ENCODE measurements around the gene NDUFB10. TPM values are rescaled to one million over a fixed set of nuclear protein-coding genes. Genes with fewer than 3 reads are reported as not detected.
A peak's percentile ranks its signal among the peaks of the same experiment; 100 is the strongest.

Gene NDUFB10
- total RNA-seq, 1 donor from 2014 or later: 153 TPM

DNA sequence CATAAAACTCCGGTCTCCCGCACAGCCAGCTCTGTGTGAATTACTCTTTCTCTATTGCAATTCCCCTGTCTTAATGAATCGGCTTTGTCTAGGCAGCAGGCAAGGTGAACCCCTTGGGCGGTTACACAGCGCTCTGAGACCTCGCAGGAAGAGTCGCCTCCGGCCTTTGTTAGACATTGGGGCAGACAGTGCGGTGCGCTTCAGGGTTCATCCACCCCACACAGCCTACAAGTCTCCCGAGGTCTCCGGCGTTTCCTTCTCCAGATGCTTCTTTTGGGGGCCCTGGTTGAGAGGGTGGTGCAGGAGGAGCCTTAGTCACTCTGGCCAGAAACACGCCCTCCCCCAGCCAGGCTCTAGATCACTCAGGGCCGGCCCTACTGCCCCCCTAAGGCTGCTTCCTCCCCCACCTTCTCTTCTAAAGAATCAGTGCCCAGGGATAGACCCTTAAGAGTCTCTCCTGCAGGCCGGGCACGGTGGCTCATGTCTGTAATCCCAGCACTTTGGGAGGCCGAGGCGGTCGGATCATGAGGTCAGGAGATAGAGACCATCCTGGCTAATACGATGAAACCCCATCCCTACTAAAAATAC lies 14.6 kb upstream of the NDUFB10 start:
- DNase-seq (ENCODE audit: low read depth) (no peak), FAIRE-seq (no peak)
- H3K36me3 Mint-ChIP-seq (ENCODE audit: low read depth, unreplicated experiment): no peaks in the 10 kb centered on the region
- peaks cover 16% of the 10 kb centered on the region for H3K79me2 ChIP-seq (ENCODE audit: insufficient read depth, low read length)
- H4K20me1 ChIP-seq (ENCODE audit: insufficient read depth, low read length): peaks cover 10% of the 10 kb centered on the region
- no peak overlapping the region for H3K4me3 Mint-ChIP-seq (ENCODE audit: unreplicated experiment)
- no peak for TF ChIP-seq EZH2 (IDR thresholded peaks at IDR 0.05; ENCODE audit: insufficient read depth, low read length)
- TF ChIP-seq, protein P1, sequence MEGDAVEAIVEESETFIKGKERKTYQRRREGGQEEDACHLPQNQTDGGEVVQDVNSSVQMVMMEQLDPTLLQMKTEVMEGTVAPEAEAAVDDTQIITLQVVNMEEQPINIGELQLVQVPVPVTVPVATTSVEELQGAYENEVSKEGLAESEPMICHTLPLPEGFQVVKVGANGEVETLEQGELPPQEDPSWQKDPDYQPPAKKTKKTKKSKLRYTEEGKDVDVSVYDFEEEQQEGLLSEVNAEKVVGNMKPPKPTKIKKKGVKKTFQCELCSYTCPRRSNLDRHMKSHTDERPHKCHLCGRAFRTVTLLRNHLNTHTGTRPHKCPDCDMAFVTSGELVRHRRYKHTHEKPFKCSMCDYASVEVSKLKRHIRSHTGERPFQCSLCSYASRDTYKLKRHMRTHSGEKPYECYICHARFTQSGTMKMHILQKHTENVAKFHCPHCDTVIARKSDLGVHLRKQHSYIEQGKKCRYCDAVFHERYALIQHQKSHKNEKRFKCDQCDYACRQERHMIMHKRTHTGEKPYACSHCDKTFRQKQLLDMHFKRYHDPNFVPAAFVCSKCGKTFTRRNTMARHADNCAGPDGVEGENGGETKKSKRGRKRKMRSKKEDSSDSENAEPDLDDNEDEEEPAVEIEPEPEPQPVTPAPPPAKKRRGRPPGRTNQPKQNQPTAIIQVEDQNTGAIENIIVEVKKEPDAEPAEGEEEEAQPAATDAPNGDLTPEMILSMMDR (IDR thresholded peaks at IDR 0.05; ENCODE audit: insufficient read depth, low read depth, low read length): no peak
- peaks cover 21% of the 10 kb centered on the region for H3K4me1 ChIP-seq (ENCODE audit: insufficient read depth, low read length)
- no peaks in the 10 kb centered on the region for H3K9me3 ChIP-seq (ENCODE audit: insufficient read depth, low read depth, low read length)
- H3K36me3 ChIP-seq (ENCODE audit: insufficient read depth, low read length): no peaks in the 10 kb centered on the region
- peaks cover 10% of the 10 kb centered on the region for H3K4me1 Mint-ChIP-seq (ENCODE audit: low read depth, unreplicated experiment)
- H3K4me3 ChIP-seq (ENCODE audit: insufficient read depth, low read depth, low read length): no peak overlapping the region
- no peak overlapping the region for H3K27ac Mint-ChIP-seq (ENCODE audit: unreplicated experiment)
- H3K9me3 Mint-ChIP-seq (ENCODE audit: unreplicated experiment): no peaks in the 10 kb centered on the region
- H2AFZ ChIP-seq (ENCODE audit: low read depth, low read length): no peak overlapping the region
- H3K27ac ChIP-seq (ENCODE audit: low read depth, low read length): no peak overlapping the region
- no peak overlapping the region for H3K9ac ChIP-seq (ENCODE audit: low read length)
- H3K27me3 ChIP-seq (ENCODE audit: insufficient read depth, low read length): no peaks in the 10 kb centered on the region
- no peak overlapping the region for H3K4me2 ChIP-seq (ENCODE audit: low read length)
- H3K27me3 Mint-ChIP-seq (ENCODE audit: low read depth, unreplicated experiment): peaks cover 4% of the 10 kb centered on the region

- DNase-seq (ENCODE audit: low read depth) (no peak), FAIRE-seq (no peak)
- Histone ChIP-seq H3K36me3 (ENCODE audit: insufficient read depth, low read length) (no peaks in the 10 kb centered on the region), H3K27ac (ENCODE audit: low read depth, low read length) (no peak overlapping the region), H3K4me2 (ENCODE audit: low read length) (no peak overlapping the region), H2AFZ (ENCODE audit: low read depth, low read length) (no peak overlapping the region), H3K4me3 (ENCODE audit: insufficient read depth, low read depth, low read length) (no peak overlapping the region), H4K20me1 (ENCODE audit: insufficient read depth, low read length) (peaks cover 5% of the 10 kb centered on the region), H3K79me2 (ENCODE audit: insufficient read depth, low read length) (peaks cover 9% of the 10 kb centered on the region), H3K9ac (ENCODE audit: low read length) (no peak overlapping the region), H3K9me3 (ENCODE audit: insufficient read depth, low read depth, low read length) (no peaks in the 10 kb centered on the region), H3K27me3 (ENCODE audit: insufficient read depth, low read length) (no peaks in the 10 kb centered on the region), H3K4me1 (ENCODE audit: insufficient read depth, low read length) (peaks cover 17% of the 10 kb centered on the region)
- Mint-ChIP-seq H3K27ac (ENCODE audit: unreplicated experiment) (peak overlapping the region; percentile 51), H3K4me3 (ENCODE audit: unreplicated experiment) (no peak overlapping the region), H3K27me3 (ENCODE audit: low read depth, unreplicated experiment) (peaks cover 4% of the 10 kb centered on the region), H3K9me3 (ENCODE audit: unreplicated experiment) (no peaks in the 10 kb centered on the region), H3K36me3 (ENCODE audit: low read depth, unreplicated experiment) (no peaks in the 10 kb centered on the region), H3K4me1 (ENCODE audit: low read depth, unreplicated experiment) (peaks cover 10% of the 10 kb centered on the region)
- no peak for TF ChIP-seq EZH2 (IDR thresholded peaks at IDR 0.05; ENCODE audit: insufficient read depth, low read length)
- TF ChIP-seq, protein P1 (IDR thresholded peaks at IDR 0.05; ENCODE audit: insufficient read depth, low read depth, low read length): no peak
Measured at GRCh38 chr16:1945559-1946391, 13.6 kb upstream of the NDUFB10 start.
